HEK293T (cell line): ENCODE data around the gene DNMT3L.
"Not testable (repeated sequence)": the region's sequence is repeated elsewhere in the genome, so short reads cannot be mapped to it uniquely, and the experiment has no call there.

Experiments
- CTBP1 ChIP-seq: fragments of 450-650 bp; IDR thresholded peaks from 2 replicates; pipeline ENCODE4 v1.6.1; 2016; ENCODE audit warnings: borderline replicate concordance
- TF ChIP-seq, protein P1 (sequence below): fragments of 450-650 bp; IDR thresholded peaks from 2 replicates; pipeline ENCODE4 v1.6.1; 2016

DNA sequence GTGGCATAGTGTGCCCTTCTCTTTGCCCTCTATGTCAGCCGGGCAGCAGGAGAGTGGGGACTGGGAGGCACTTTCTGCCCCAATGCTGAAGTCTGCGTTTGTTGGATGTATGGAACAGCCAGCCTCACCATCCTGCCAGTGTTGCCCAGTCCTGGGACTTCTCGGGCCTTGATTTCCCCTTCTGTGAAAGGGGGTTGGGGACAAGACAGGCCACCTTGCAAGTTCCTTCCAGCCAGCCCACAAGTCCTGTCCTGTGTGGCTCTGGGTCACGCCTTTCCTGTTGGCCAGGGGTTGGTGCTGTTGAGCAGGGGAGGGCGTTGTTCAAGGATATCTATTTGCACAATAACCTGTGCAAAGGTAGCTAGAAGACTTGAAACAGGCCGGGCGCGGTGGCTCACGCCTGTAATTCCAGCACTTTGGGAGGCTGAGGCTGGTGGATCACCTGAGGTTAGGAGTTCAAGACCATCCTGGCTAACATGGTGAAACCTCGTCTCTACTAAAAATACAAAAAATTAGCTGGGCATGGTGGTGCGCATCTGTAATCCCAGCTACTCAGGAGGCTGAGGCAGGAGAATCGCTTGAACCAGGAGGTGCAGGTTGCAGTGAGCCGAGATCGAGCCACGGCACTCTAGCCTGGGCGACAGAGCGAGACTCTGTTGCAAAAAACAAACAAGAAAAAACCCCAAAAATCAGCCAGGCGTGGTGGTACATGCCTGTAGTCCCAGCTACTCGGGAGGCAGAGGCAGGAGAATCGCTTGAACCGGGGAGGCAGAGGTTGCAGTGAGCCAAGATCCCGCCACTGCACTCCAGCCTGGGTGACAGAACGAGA is 41.1 kb upstream of the DNMT3L start:
- not testable (repeated sequence) for TF ChIP-seq CTBP1
- TF ChIP-seq, protein P1, sequence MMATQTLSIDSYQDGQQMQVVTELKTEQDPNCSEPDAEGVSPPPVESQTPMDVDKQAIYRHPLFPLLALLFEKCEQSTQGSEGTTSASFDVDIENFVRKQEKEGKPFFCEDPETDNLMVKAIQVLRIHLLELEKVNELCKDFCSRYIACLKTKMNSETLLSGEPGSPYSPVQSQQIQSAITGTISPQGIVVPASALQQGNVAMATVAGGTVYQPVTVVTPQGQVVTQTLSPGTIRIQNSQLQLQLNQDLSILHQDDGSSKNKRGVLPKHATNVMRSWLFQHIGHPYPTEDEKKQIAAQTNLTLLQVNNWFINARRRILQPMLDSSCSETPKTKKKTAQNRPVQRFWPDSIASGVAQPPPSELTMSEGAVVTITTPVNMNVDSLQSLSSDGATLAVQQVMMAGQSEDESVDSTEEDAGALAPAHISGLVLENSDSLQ = not testable (repeated sequence)
